Measurements from ENCODE around the gene DEDD.
A peak's percentile ranks its signal among the peaks of the same experiment; 100 is the strongest.
"Not testable (repeated sequence)": the region's sequence is repeated elsewhere in the genome, so short reads cannot be mapped to it uniquely, and the experiment has no call there.

The DEDD gene

DNA sequence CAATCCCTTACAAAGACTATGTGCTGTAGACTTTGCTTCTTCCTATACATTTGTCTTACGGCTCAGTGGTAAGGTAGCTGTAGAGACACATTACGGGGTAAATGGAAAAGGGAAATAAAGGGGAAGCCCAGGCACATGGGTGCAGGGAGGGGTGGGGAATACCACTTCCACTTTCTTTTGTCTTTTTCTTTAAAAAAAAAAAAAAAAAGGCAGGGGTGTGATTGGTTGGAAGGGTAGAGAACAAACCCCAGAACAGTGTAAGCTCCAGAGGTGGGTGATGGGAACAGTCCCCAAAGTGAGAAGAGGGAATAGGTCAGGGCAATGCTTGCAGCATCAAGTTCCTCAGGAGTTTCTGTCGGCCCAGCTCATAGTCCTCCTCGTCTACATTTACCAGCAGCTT lies 10.6 kb downstream of the DEDD start:
- Histone ChIP-seq H3K27ac (no peak overlapping the region), H3K36me3 (replicated peaks) (peaks cover 54% of the 10 kb centered on the region)

DNA sequence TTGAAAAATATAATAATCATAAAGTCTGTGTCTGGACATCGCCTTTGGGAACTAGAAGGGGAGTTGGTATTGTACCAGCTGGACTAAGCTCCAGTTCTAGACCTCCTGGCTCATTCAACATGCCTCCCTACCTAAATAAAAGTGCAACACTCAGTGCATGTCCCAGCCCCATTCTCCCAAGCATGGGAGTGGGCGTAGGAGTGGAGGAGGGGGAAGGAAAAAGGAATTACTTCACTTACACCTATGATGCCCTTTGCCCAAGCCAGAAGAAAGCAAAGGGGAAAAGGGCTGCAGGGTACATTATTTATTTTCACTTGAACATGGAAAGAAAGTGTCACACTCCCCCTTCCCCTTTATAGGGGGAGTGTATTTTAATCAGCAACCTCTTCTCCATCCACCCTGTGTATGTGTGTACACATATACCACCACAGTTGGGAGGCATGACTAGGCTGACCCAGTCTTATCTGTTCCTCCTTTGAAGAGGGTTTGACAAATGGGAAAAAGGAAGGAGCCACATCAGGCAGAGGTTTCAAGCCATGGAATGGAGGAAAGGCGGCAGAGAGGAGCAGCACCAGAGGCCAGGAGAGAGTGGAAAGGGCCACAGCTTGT lies 11.3 kb downstream of the DEDD start:
- H3K27ac ChIP-seq, result no peak overlapping the region
- no peak overlapping the region for H3K4me3 ChIP-seq (ENCODE audit: low read depth, low read length)
- no peaks in the 10 kb centered on the region for H3K27me3 ChIP-seq (replicated peaks)
- TF ChIP-seq, protein P1, sequence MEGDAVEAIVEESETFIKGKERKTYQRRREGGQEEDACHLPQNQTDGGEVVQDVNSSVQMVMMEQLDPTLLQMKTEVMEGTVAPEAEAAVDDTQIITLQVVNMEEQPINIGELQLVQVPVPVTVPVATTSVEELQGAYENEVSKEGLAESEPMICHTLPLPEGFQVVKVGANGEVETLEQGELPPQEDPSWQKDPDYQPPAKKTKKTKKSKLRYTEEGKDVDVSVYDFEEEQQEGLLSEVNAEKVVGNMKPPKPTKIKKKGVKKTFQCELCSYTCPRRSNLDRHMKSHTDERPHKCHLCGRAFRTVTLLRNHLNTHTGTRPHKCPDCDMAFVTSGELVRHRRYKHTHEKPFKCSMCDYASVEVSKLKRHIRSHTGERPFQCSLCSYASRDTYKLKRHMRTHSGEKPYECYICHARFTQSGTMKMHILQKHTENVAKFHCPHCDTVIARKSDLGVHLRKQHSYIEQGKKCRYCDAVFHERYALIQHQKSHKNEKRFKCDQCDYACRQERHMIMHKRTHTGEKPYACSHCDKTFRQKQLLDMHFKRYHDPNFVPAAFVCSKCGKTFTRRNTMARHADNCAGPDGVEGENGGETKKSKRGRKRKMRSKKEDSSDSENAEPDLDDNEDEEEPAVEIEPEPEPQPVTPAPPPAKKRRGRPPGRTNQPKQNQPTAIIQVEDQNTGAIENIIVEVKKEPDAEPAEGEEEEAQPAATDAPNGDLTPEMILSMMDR (IDR thresholded peaks at IDR 0.05; ENCODE audit: low read depth, low read length, missing control alignments), result no peak
- no peak for DNase-seq
- H3K36me3 ChIP-seq (replicated peaks), result peaks cover 49% of the 10 kb centered on the region
- in situ Hi-C loops (cut with HindIII; ENCODE audit: low pct_ligation_motif_present, low sequenced_read_pairs), result no loop called here

More for the DNA sequence above, 10.6 kb downstream of the DEDD start:
- Histone ChIP-seq H3K4me3 (ENCODE audit: low read depth, low read length) (no peak overlapping the region), H3K27me3 (replicated peaks) (no peaks in the 10 kb centered on the region)
- no peak for DNase-seq
- TF ChIP-seq, protein P1 (IDR thresholded peaks at IDR 0.05; ENCODE audit: low read depth, low read length, missing control alignments), result no peak
- in situ Hi-C loops (cut with HindIII; ENCODE audit: low pct_ligation_motif_present, low sequenced_read_pairs), result no loop called here

DNA sequence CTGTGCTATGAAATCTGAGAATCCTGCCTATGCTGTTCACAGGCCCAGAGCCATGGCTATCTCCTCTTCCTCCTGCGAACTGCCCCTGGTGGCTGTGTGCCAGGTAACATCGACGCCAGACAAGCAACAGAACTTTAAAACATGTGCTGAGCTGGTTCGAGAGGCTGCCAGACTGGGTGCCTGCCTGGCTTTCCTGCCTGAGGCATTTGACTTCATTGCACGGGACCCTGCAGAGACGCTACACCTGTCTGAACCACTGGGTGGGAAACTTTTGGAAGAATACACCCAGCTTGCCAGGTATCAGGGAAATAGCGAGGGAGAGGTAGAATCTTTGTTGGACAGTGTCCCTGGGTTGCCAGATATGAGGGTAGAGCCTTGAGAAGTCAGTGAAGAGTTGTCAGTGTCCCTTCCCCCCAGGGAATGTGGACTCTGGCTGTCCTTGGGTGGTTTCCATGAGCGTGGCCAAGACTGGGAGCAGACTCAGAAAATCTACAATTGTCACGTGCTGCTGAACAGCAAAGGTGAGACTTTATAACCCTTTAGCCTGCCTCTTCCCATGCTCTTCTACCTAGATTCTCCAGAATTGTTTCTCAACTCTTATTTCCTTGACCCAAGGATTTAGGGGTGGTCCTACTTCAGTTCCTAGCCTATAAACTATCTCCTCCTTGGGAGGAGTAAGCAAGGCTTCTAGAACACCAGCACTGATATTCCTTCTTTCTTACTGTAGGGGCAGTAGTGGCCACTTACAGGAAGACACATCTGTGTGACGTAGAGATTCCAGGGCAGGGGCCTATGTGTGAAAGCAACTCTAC lies 13.2 kb downstream of the DEDD start:
- peaks cover 43% of the 10 kb centered on the region for H3K36me3 ChIP-seq (replicated peaks)
- DNase-seq, result peak; percentile 79

DNA sequence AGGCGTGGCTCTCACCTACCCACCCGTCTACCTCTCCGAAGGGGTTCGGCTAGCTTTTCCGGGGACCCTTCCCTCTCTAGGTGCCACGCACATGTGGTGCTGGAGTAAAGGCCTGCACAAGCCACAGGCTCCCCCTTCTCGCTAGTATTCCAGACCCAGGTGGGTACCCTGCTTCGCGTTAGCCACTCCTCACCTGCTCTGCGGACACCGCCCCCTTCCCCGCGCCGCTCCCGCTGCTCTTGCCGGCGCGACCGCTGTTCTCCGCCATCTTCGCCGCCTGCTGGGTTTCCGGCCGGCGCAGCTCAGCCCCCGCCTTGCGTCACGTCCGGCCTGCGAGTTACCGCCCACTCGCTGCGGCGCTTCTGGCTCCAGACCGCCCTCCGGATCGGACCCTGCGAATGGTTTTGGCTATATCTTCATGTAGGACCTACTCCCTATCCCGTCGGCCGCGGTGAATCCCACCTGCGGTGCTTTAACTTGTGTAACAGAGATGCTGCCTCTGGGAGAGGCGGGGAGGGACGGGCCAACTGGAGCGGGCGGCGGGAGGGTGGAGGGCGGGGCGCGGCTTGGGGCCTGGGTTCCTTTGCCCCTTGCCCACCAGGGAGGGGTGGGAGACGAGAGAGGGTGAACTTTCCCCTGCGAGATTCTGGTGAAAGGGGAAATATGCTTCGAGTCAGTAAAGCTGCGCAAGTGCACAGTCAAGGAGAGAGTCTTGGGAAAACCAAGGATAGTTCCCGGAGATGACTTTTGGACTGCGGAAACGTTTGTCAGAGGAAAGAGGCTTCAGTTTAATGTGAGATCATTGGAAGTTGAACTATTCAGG lies 14.5 kb downstream of the DEDD start, which contains the start of the genes NIT1 and PFDN2:
Gene NIT1 (plus strand): TSS at position 347 of the 823 bp plus-strand sequence. CDS start 72 bp downstream, at position 419.
Gene PFDN2 (minus strand): TSS at position 279 of the 823 bp plus-strand sequence. CDS start 11 bp downstream, at position 268.
- Histone ChIP-seq H3K27me3 (replicated peaks) (no peaks in the 10 kb centered on the region), H3K4me3 (ENCODE audit: low read depth, low read length) (peak within 1 kb of the TSS; percentile 100), H3K27ac (peak within 1 kb of the TSS; percentile 94), H3K36me3 (replicated peaks) (peaks cover 31% of the 10 kb centered on the region)
- DNase-seq, result peak; percentile 78
- TF ChIP-seq, protein P1 (IDR thresholded peaks at IDR 0.05; ENCODE audit: low read depth, low read length, missing control alignments), result no peak
- in situ Hi-C loops (cut with HindIII; ENCODE audit: low pct_ligation_motif_present, low sequenced_read_pairs), result no loop called here

More for the DNA sequence above, 13.2 kb downstream of the DEDD start:
- no peak overlapping the region for H3K27ac ChIP-seq
- H3K4me3 ChIP-seq (ENCODE audit: low read depth, low read length), result peak overlapping the region; percentile 12
- TF ChIP-seq, protein P1 (IDR thresholded peaks at IDR 0.05; ENCODE audit: low read depth, low read length, missing control alignments), result peak; percentile 62
- in situ Hi-C loops (cut with HindIII; ENCODE audit: low pct_ligation_motif_present, low sequenced_read_pairs), result no loop called here
- H3K27me3 ChIP-seq (replicated peaks), result no peaks in the 10 kb centered on the region

DNA sequence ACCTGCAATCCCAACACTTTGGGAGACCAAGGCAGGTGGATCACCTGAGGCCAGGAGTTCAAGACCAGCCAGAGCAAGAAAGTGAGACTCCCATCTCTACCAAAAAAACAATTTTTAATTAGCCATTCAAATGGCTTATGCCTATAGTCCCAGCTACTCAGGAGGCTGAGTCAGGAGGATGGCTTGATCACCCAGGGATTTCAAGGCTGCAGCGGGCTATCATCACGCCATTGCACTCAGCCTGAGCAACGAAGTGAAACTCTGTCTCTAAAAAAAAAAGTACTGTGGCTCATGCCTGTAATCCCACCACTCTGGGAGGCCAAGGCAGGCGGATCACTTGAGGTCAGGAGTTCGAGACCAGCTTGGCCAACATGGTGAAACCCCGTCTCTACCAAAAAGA lies 16.5 kb downstream of the DEDD start:
- H3K27me3 ChIP-seq (replicated peaks); H3K4me3 ChIP-seq (ENCODE audit: low read depth, low read length); DNase-seq; in situ Hi-C loops (cut with HindIII; ENCODE audit: low pct_ligation_motif_present, low sequenced_read_pairs): not testable (repeated sequence)
- H3K27ac ChIP-seq, result peak overlapping the region; percentile 73
- peaks cover 12% of the 10 kb centered on the region for H3K36me3 ChIP-seq (replicated peaks)
